ENCODE measurements around the gene POLR2C. TPM values are rescaled to one million over a fixed set of nuclear protein-coding genes. Genes with fewer than 3 reads are reported as not detected.

Gene POLR2C
- total RNA-seq, 2 donors from 2014 or later: 110 to 130 TPM

DNA sequence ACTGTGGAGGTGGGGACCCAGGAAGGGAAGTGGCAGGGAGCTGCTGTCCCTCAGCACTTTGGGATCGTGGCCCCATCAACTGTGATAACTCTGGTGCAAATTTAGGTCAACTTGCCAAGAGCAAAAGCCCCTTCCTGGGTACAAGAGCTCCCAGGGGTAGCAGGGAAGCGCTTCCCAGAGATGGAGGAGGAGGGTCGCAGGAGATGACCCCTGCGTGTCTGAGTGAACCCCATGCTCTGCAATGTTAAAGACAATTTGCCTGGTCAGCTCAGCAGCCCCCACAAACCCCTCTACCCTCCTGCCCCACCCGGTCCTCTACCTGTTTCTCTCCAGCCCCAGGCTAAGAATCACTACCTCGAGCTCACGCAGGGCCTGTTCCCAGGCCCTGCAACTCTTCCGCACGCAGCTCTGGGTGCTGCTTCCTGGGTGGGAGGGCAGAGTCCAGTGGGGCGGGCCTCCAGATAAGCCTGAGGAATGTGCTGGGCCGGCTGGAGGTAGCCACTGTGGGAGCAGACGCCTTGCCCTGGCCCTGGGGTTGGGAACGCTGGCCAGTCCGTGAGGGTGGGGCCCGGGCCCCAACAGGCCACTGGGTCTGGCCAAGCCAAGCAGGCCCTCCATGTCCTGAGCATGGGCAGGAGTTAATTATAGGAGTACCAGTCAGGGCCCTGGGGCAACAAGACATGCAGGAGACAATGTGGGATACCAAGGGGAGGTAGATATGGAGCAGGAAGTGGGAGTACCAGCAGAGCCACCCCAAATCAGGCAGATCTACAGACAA is 17.7 kb downstream of the POLR2C start:
- Histone ChIP-seq H3K9me3 (no peaks in the 10 kb centered on the region), H3K27ac (peak overlapping the region; percentile 79 to 83), H3K36me3 (peaks cover 2% of the 10 kb centered on the region), H3K4me3 (peak overlapping the region; percentile 74), H3K4me1 (ENCODE audit: control insufficient read depth in 1 of 2, low read depth in 2 of 2) (peaks cover 23 to 69% of the 10 kb centered on the region in 2 donors), H3K27me3 (replicated peaks; ENCODE audit: insufficient read depth) (no peaks in the 10 kb centered on the region)
- TF ChIP-seq, protein P1, sequence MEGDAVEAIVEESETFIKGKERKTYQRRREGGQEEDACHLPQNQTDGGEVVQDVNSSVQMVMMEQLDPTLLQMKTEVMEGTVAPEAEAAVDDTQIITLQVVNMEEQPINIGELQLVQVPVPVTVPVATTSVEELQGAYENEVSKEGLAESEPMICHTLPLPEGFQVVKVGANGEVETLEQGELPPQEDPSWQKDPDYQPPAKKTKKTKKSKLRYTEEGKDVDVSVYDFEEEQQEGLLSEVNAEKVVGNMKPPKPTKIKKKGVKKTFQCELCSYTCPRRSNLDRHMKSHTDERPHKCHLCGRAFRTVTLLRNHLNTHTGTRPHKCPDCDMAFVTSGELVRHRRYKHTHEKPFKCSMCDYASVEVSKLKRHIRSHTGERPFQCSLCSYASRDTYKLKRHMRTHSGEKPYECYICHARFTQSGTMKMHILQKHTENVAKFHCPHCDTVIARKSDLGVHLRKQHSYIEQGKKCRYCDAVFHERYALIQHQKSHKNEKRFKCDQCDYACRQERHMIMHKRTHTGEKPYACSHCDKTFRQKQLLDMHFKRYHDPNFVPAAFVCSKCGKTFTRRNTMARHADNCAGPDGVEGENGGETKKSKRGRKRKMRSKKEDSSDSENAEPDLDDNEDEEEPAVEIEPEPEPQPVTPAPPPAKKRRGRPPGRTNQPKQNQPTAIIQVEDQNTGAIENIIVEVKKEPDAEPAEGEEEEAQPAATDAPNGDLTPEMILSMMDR (IDR thresholded peaks at IDR 0.05): no peak
- DNase-seq (ENCODE audit: low spot score) (no peak), ATAC-seq (ENCODE audit: insufficient number of reproducible peaks, low FRiP score, low read depth) (peak; percentile 10)

- no peaks in the 10 kb centered on the region for H3K9me3 ChIP-seq
- H3K4me3 ChIP-seq: no peak overlapping the region
- TF ChIP-seq, protein P1 (IDR thresholded peaks at IDR 0.05): no peak
- DNase-seq (ENCODE audit: low spot score): no peak
- H3K36me3 ChIP-seq: no peaks in the 10 kb centered on the region
- H3K27me3 ChIP-seq (replicated peaks; ENCODE audit: insufficient read depth): no peaks in the 10 kb centered on the region
- peaks cover 23 to 75% of the 10 kb centered on the region in 2 donors for H3K4me1 ChIP-seq (ENCODE audit: control insufficient read depth in 1 of 2, low read depth in 2 of 2)
- no peak for ATAC-seq (ENCODE audit: insufficient number of reproducible peaks, low FRiP score, low read depth)
- peak overlapping the region; percentile 79 to 83 for H3K27ac ChIP-seq
Observed at GRCh38 chr16:57480754-57481230, 18.3 kb downstream of the POLR2C start.

- TF ChIP-seq, protein P1 (IDR thresholded peaks at IDR 0.05): no peak
- Histone ChIP-seq H3K36me3 (no peaks in the 10 kb centered on the region), H3K4me3 (no peak overlapping the region), H3K27ac (peak overlapping the region; percentile 79 to 83), H3K9me3 (no peaks in the 10 kb centered on the region), H3K4me1 (ENCODE audit: control insufficient read depth in 1 of 2, low read depth in 2 of 2) (peaks cover 23 to 69% of the 10 kb centered on the region in 2 donors), H3K27me3 (replicated peaks; ENCODE audit: insufficient read depth) (no peaks in the 10 kb centered on the region)
- ATAC-seq (ENCODE audit: insufficient number of reproducible peaks, low FRiP score, low read depth) (no peak), DNase-seq (ENCODE audit: low spot score) (no peak)
Observed at GRCh38 chr16:57481421-57481820, 18.9 kb downstream of the POLR2C start.

- no peaks in the 10 kb centered on the region for H3K9me3 ChIP-seq
- H3K27ac ChIP-seq: no peak overlapping the region
- ATAC-seq (ENCODE audit: insufficient number of reproducible peaks, low FRiP score, low read depth) (no peak), DNase-seq (ENCODE audit: low spot score) (no peak)
- no peaks in the 10 kb centered on the region for H3K27me3 ChIP-seq (replicated peaks; ENCODE audit: insufficient read depth)
- H3K36me3 ChIP-seq: no peaks in the 10 kb centered on the region
- H3K4me3 ChIP-seq: no peak overlapping the region
- TF ChIP-seq, protein P1 (IDR thresholded peaks at IDR 0.05): no peak
- H3K4me1 ChIP-seq (ENCODE audit: control insufficient read depth in 1 of 2, low read depth in 2 of 2): peaks cover 21 to 67% of the 10 kb centered on the region in 2 donors
Observed at GRCh38 chr16:57482845-57483545, 20.5 kb downstream of the POLR2C start.
